ENCODE results near the gene LRP5.
A peak's percentile ranks its signal among the peaks of the same experiment; 100 is the strongest.

LRP5 gene

DNA sequence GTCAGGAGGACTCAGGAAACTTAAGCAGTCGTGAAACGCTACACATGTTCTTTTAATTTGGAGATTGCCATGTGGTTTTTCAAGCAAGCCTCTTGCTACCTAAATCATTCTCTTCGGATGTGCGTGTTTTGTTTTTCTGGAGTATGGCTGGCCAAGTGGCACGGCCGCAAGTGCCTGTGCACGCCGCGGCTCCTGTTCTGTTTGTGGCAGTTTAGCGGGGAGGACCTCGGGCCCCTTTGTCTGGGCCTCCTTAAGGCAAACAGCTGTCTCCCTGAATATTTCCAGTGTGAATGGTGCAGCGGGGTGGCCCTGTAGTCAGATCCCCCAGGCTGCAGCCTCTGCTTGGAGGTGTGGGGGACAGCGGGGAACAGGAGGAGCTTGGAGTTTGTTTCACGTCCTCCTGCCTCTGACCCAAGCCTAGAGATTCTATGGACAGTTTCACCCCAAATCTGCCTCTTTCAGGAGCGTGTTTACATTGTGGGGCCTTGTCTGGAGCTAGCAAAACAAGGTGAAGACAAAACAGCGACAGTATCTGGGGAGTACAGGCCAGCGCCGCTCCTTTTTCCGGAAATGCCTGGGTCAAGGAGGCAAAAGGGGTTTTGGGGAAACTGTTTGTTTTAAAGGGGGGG lies 1.3 kb downstream of the LRP5 start:
- ATAC-seq (ENCODE audit: low read depth), result peak; percentile 7; the same call in 2 of the 3 replicates
- TF ChIP-seq CTCF (IDR thresholded peaks at IDR 0.05; ENCODE audit: poor library complexity, severe bottlenecking), result no peak

DNA sequence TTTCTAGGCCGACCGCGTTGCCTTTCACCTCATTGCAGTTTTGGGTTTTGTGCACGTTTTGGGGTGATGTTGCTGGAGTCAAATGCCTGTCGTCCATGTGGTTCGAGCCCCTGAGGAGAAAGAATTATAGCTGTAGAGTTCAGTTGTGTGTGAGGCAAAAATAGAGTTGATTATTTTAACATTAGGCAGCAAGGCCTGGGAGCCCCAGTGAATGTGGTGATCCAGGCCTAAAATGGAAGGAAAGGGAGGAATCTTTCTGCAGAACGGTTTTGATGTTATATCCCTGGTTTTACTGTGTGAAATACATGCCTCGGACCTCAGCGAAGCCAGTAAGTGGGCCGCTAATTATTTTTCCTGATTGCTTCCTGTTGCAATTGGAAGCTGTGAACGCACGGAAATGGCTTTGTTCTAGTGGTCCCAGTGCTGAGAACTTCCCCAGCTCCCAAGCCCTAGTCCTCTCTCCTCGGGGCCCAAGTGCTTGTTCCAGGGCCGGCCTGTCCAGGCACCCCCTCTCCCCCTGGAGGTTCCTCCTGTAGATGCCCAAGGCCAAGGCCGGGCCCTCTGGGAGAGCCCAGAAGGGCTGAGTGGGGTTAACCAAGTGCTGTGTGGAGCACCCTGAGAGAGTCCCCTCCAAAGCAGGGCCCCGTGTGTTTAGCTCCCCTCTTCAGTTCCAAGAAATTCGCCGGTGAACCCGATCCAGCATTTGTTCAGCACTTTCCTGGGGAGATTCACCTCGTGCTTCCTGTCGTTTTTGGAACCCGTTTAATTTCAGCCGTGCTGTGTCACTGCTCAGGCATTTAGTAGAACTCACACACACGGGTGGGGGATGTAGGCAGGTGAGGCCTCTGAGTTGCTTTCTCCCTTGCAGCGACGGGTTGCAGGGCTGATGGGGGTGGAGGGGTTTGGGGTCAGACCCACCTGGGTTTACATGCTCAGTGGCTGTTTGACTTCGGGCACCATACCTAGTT lies 2.1 kb downstream of the LRP5 start:
- Histone ChIP-seq H3K9me3 (ENCODE audit: severe bottlenecking) (no peaks in the 10 kb centered on the region), H3K27ac (ENCODE audit: poor library complexity, severe bottlenecking) (peak overlapping the region; percentile 91), H3K27me3 (ENCODE audit: insufficient read depth, poor library complexity, severe bottlenecking) (no peaks in the 10 kb centered on the region), H3K36me3 (ENCODE audit: low read depth) (no peaks in the 10 kb centered on the region), H3K4me3 (ENCODE audit: severe bottlenecking) (peak overlapping the region; percentile 99), H3K4me1 (ENCODE audit: insufficient read depth, poor library complexity, severe bottlenecking) (peaks cover 14% of the 10 kb centered on the region)
- ATAC-seq (ENCODE audit: low read depth) (peak; percentile 77), DNase-seq (ENCODE audit: low spot score) (no peak)
- no peak for TF ChIP-seq CTCF (IDR thresholded peaks at IDR 0.05; ENCODE audit: poor library complexity, severe bottlenecking)

More for the DNA sequence above, 1.3 kb downstream of the LRP5 start:
- peak overlapping the region; percentile 99 for H3K4me3 ChIP-seq (ENCODE audit: severe bottlenecking)
- peaks cover 14% of the 10 kb centered on the region for H3K4me1 ChIP-seq (ENCODE audit: insufficient read depth, poor library complexity, severe bottlenecking)
- no peaks in the 10 kb centered on the region for H3K36me3 ChIP-seq (ENCODE audit: low read depth)
- DNase-seq (ENCODE audit: low spot score), result no peak
- H3K27ac ChIP-seq (ENCODE audit: poor library complexity, severe bottlenecking), result peak overlapping the region; percentile 91
- H3K9me3 ChIP-seq (ENCODE audit: severe bottlenecking), result no peaks in the 10 kb centered on the region
- no peaks in the 10 kb centered on the region for H3K27me3 ChIP-seq (ENCODE audit: insufficient read depth, poor library complexity, severe bottlenecking)

- ATAC-seq (ENCODE audit: low read depth), result peak; percentile 39
- no peak overlapping the region for H3K4me3 ChIP-seq (ENCODE audit: severe bottlenecking)
- no peak for TF ChIP-seq CTCF (IDR thresholded peaks at IDR 0.05; ENCODE audit: poor library complexity, severe bottlenecking)
- H3K9me3 ChIP-seq (ENCODE audit: severe bottlenecking), result no peaks in the 10 kb centered on the region
- H3K27ac ChIP-seq (ENCODE audit: poor library complexity, severe bottlenecking), result peak overlapping the region; percentile 91
- DNase-seq (ENCODE audit: low spot score), result no peak
- no peaks in the 10 kb centered on the region for H3K27me3 ChIP-seq (ENCODE audit: insufficient read depth, poor library complexity, severe bottlenecking)
- peaks cover 14% of the 10 kb centered on the region for H3K4me1 ChIP-seq (ENCODE audit: insufficient read depth, poor library complexity, severe bottlenecking)
- H3K36me3 ChIP-seq (ENCODE audit: low read depth), result no peaks in the 10 kb centered on the region
Observed at GRCh38 chr11:68315171-68315920, 3.0 kb downstream of the LRP5 start.

GRCh38 chr11:68317147-68317785 lies 4.9 kb downstream of the LRP5 start:
- H3K9me3 ChIP-seq (ENCODE audit: severe bottlenecking), result no peaks in the 10 kb centered on the region
- H3K27ac ChIP-seq (ENCODE audit: poor library complexity, severe bottlenecking), result peak overlapping the region; percentile 91
- H3K4me1 ChIP-seq (ENCODE audit: insufficient read depth, poor library complexity, severe bottlenecking), result peaks cover 31% of the 10 kb centered on the region
- DNase-seq (ENCODE audit: low spot score), result no peak
- H3K27me3 ChIP-seq (ENCODE audit: insufficient read depth, poor library complexity, severe bottlenecking), result no peaks in the 10 kb centered on the region
- no peak for TF ChIP-seq CTCF (IDR thresholded peaks at IDR 0.05; ENCODE audit: poor library complexity, severe bottlenecking)
- no peak for ATAC-seq (ENCODE audit: low read depth)
- H3K36me3 ChIP-seq (ENCODE audit: low read depth), result no peaks in the 10 kb centered on the region
- no peak overlapping the region for H3K4me3 ChIP-seq (ENCODE audit: severe bottlenecking)

Data from RWPE2 (cell line).